GM12801 (cell line): ENCODE data around the gene NTF4.

Experiments used
- TF ChIP-seq, protein P1 (sequence below): IDR thresholded peaks from one replicate; pipeline ENCODE4 v1.5.1; 2011; ENCODE audit warnings: control low read depth; ENCODE audit not compliant: insufficient read length; ENCODE audit errors: extremely low read depth

NTF4 gene

DNA sequence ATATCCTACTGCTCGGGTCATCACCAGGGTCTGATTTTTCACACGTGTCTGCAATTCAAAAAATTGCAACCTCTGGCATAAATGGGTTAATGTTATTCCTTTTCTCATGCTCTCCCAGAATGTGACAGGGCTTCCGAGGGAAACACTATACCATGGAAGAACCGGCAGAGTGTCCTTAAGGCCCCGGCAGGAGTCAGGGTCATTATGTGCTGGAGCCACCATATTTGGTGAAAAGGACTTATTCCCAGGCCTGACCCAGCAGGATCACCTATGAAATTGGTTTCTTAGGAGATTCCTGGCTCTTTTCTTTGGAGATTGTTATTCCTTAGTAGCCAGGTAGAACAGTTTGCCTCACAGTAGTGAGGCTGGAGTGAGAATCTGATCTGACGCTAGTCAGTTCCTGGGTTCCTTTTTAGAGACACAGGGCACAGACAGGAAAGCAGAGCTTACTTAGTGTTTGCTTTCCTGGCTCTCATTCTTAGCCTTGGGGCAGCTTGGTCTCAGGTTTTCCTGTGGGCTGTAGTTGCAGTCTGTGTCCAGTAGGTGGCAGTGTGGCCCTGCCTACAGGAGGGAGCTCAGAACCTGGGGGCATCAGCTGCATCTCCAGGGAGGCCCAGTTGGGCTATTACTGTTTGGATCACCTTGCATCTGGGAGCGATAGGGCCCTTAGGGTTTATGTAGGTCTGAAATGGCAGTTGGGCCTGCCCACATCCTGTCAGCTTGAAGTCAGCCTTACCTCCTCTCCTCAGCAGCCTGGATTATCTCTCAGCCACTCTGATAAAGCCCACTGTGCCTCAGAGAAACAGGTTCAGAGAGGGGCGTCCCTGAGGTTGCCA lies 33.1 kb upstream of the NTF4 start:
- TF ChIP-seq, protein P1, sequence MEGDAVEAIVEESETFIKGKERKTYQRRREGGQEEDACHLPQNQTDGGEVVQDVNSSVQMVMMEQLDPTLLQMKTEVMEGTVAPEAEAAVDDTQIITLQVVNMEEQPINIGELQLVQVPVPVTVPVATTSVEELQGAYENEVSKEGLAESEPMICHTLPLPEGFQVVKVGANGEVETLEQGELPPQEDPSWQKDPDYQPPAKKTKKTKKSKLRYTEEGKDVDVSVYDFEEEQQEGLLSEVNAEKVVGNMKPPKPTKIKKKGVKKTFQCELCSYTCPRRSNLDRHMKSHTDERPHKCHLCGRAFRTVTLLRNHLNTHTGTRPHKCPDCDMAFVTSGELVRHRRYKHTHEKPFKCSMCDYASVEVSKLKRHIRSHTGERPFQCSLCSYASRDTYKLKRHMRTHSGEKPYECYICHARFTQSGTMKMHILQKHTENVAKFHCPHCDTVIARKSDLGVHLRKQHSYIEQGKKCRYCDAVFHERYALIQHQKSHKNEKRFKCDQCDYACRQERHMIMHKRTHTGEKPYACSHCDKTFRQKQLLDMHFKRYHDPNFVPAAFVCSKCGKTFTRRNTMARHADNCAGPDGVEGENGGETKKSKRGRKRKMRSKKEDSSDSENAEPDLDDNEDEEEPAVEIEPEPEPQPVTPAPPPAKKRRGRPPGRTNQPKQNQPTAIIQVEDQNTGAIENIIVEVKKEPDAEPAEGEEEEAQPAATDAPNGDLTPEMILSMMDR, result peak; percentile 90

DNA sequence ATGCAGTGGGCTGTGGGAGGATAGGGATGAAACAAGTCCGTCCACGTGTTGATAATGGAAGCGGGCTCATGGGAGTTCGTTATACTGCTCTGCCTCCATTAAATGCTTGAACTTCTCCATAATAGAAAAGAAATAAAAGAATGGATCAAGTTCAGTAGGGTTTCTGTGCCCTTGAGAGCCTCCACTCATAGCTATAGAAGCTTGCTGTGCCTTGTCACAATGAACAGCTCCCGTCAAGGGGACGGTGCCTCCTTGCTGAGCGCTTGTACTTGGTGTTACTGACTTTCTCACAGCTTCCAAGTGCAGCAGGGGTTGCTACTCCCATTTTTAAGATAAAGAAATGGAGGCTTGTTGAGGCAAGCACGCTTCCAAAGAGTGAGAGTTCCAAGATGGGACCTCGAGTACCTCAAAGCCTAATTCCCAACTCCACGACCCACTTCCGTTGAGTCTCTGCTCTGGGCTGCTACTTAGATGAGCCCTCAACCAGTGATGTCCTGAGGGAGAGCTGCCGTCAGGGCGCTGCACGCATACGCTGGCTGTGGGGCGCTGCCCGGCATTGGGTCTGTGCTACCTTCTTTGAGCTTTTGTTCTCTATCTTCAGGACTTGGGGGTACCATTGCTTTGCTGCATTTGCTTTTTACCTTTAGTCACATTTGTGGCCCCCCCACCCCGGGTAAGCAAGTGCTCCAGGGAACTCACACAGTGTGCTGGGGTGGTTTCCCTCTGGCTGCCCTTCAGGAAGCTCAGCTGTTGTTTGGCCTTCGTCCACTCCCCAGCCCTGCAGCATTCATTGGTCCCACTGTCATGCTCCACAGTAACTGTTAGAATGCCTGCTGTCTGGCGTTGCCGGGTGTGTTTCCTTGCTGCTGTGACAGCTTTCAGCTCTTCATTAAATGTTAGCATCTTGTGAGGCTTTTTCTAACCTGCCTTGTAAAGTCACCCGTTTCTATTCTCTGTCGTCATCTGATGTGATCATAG lies 30.2 kb upstream of the NTF4 start:
- TF ChIP-seq, protein P1, result no peak

DNA sequence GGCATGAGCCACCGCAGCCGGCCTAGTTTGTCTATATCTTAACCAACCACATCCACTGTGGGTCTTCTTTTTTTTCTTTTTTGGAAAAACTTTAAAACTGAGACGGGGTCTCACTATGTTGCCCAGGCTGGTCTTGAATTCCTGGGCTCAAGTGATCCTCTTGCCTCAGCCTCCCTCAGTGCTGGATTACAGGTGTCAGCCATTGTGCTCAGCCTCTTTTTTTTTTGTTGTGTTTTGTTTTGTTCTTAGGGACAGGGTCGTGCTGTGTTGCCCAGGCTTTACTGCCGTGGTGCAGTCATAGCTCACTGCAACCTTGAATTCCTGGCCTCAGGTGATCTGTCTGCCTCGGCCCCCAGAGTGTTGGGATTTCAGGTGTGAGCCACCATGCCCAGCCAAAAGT lies 28.1 kb upstream of the NTF4 start:
- TF ChIP-seq, protein P1, result no peak

DNA sequence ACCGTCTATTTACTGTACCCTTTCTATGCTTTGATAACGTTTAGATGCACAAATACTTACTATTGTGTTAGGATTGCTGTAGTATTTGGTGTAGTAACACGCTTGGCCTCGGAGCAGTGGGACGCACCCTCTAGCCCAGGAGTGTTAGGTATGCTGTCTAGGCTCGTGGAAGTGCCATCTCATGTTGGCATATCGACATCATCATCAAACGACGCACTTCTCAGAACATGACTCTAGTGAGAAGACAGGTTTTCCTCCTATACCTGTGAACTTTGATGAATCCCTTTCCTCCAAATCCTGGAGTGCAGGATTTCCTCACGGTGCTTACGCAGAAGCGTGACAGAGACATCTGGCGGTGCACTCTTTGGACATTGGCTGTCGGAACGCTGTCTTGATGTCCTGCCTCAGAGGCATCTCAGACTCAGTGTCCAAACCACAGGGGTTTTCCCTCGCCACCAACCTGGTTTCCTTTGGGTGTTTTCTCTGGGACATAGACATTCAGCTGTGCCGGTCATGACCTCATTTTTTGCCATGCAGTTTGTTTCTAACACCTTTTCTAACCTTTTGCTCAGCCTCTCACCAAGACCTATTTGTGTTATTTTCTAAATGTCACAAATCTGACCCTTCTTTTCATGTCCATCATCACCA lies 26.9 kb upstream of the NTF4 start:
- TF ChIP-seq, protein P1, result no peak

DNA sequence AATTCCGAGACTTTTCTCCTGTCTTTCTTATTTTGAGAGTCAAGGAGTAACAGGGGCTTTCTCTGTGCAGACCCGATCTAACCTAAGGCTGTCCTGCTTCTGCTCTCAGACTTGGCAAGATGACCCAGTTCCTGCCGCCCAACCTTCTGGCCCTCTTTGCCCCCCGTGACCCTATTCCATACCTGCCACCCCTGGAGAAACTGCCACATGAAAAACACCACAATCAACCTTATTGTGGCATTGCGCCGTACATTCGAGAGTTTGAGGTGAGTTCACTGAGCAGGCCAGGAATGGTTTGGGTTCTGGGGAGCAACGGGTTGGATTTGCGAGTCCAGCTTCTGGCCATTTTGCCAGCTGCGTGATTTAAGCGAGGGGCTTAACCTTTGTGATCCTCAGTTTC lies 21.7 kb upstream of the NTF4 start:
- TF ChIP-seq, protein P1, result no peak

DNA sequence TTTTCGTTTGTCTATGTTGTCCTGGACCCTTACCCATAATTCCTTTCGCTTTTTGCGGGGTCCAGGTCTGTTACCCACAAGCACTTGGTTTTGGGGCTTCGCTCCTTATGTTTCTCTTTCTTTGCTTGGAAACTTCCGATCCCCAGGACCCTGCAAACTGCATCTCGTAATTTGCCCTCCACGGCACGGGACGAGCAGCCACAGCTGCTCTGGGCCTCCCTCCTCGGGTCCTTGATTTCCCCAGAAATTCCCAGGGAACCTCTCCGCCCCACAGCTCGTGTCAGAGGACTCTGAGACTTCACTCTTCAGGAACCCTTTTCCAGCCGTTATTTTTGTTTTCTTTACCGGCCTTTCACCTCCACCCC lies 21.2 kb upstream of the NTF4 start:
- TF ChIP-seq, protein P1, result no peak
